Measurements from ENCODE around the gene RXFP2. TPM values are rescaled to one million over a fixed set of nuclear protein-coding genes. Genes with fewer than 3 reads are reported as not detected.
A peak's percentile ranks its signal among the peaks of the same experiment; 100 is the strongest.

The RXFP2 gene
- total RNA-seq, 1 experiment from 2014 or later: 0.12 TPM

- DNase-seq (ENCODE audit: extremely low read depth, low read depth): no peak
Observed at GRCh38 chr13:31765138-31765785, 25.9 kb downstream of the RXFP2 start.

- no peak for DNase-seq (ENCODE audit: extremely low read depth, low read depth)
Observed at GRCh38 chr13:31767175-31767900, 28.0 kb downstream of the RXFP2 start.

GRCh38 chr13:31768351-31768750 is 29.0 kb downstream of the RXFP2 start:
- DNase-seq (ENCODE audit: extremely low read depth, low read depth): no peak

- DNase-seq (ENCODE audit: extremely low read depth, low read depth): no peak
Observed at GRCh38 chr13:31769575-31769974, 30.2 kb downstream of the RXFP2 start.

DNA sequence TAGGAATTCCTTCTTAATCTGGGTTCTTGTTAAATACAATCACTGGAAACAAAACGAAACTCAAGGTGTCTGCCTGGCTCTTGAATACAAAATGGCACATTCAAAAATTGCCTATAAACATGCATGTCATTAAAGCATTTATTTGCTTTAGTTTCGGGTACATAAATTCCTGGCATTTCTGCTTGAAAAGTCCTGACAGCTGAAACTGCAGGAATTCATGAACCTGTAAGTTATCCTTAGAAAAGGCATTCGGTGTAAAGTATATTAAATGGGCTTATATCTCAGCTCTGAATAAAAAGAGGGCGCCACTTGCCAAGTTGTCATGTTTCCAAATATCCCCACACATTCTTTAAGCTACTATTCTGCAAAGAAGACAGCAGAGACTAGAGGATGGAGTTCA is 32.9 kb downstream of the RXFP2 start:
- DNase-seq (ENCODE audit: extremely low read depth, low read depth): no peak

GRCh38 chr13:31773538-31773937 is 34.2 kb downstream of the RXFP2 start:
- DNase-seq (ENCODE audit: extremely low read depth, low read depth): no peak

GRCh38 chr13:31774186-31774750 is 34.9 kb downstream of the RXFP2 start:
- no peak for DNase-seq (ENCODE audit: extremely low read depth, low read depth)

- DNase-seq (ENCODE audit: extremely low read depth, low read depth): no peak
Observed at GRCh38 chr13:31775148-31775547, 35.8 kb downstream of the RXFP2 start.

DNA sequence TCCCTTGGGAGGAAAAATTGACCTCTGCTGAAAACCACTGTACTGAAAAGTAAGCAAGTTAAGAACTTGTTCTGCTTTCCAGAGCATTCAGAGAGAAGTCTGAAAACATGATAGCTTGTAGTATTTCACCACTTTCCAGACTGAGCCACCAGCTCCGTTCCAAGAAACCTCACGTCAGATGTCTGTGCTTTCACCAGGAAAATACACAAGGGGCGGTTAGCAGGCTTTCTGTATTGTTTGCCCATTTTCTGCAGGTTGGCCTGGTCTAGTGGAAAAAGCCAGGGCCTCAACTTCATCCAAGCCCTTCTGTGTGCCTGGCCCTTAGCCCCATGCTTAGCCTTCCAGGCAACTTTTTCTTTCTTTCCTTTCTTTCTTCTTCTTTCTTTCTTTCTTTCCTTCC is 36.4 kb downstream of the RXFP2 start:
- DNase-seq (ENCODE audit: extremely low read depth, low read depth): no peak

DNA sequence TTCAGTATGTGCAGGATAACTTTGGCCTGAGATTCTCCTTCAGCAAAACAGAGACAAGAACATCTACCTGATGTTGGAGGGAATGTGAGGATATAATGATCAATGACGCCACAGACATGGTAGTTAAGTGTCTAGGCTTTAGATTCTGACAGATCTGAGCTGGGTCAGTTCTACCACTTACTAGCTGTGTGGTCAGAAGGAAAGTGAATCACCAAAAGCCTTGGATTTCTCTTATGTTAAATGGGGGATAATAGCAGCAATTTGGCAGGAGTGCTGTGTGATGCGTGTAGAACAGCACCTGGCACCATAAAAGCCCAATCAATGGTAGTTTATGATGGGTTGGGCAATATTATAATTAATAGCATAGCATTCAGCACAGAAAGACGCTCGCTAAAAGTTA is 41.7 kb downstream of the RXFP2 start:
- DNase-seq (ENCODE audit: extremely low read depth, low read depth): no peak

GRCh38 chr13:31786011-31786410 is 46.7 kb downstream of the RXFP2 start:
- DNase-seq (ENCODE audit: extremely low read depth, low read depth): no peak

DNA sequence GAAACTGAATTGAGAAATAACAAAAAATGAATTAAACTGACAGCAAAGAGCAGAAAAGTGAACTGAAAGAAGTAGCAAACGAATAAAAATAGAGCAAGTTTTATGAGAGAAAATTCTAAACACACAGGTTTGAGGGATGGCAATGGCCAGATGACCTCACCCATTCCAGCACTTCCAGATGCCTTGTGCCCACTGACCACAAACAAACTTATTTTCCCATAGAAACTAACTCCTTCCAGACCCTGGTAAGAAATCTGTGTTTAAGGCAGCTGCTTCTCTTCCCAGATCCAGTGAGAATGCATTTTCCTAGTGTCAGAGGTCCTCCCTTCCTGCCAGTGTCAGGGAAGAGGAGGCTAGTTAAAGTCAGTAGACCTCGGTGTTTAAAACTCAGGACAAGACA is 51.7 kb downstream of the RXFP2 start:
- no peak for DNase-seq (ENCODE audit: extremely low read depth, low read depth)

DNA sequence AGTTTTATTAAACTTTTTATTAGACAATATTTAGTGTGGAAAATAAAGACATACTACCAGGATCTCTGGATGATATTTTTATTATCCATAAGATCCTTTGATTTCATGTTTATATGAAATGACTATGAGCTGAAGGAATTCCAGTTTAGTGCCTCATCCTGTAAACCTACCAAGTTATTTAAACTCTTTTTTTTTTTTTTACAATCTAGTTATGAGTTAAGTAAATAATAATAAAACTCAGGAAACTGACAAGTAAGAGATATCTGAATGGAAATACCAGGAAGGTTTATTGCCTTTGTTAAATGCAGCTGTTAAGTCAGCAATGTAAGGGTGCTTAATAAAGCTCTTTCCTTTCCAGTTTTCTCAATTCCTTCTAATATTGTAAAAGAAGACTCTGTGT is 53.9 kb downstream of the RXFP2 start:
- DNase-seq (ENCODE audit: extremely low read depth, low read depth): no peak

- DNase-seq (ENCODE audit: extremely low read depth, low read depth): no peak
Observed at GRCh38 chr13:31794452-31794851, 55.1 kb downstream of the RXFP2 start.

- peak; percentile 19 for DNase-seq (ENCODE audit: extremely low read depth, low read depth)
Observed at GRCh38 chr13:31797154-31797775, 57.9 kb downstream of the RXFP2 start.

DNA sequence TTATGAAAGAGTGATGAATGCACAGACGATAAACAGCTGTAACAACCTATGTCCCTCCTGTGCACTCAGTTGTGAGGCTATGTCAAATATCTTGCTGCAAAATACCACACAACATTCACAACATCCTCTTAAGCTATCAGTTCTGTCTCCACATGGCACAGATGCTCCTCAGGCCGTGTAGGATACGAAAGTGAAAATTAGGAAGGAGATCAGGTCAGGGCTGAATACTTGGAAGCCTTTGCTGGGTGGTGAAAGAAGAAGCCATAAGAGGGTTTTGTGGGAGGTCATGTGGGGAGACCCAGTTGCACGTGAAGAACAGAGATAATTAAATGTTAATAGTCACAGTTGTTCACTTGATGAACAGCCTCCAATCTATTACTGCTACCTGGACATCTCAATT is 58.9 kb downstream of the RXFP2 start:
- no peak for DNase-seq (ENCODE audit: extremely low read depth, low read depth)

DNA sequence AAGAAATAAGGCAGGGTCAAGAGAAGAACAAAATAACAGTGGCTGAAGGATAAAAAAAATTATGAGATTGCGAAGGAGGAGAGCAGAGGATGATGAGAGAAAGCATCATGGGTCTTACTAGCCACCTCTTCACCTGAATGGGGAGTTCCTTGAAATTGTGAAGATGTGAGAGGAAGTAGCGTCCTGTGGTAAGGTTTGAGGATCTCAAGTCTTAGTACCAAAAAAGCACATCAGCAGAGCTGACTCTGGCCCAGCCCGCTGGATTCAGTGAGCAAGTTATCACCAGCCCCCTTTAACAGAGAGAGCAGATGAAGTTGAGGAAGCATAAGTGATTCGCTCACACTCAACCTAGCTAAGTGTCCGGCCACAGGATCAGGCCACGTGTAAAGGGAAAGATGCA is 61.8 kb downstream of the RXFP2 start:
- DNase-seq (ENCODE audit: extremely low read depth, low read depth): no peak

DNA sequence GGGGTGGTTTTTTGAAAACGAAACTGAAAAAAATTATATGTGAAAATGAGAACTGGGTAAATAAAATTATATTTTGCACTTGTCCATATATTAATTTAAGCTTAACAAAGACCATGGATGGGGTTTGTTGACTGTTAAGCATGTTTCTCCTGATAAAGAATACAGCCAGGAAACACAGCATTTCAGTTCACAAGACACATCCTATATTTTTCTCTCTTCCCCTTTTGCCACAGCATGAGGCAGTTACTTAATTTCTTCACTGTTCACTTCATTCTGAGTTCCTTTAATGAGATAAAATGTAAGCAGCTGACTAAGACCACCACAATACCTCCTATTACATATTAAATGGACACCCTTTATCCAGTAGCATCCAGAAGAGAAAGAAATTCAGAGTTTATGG is 64.0 kb downstream of the RXFP2 start:
- no peak for DNase-seq (ENCODE audit: extremely low read depth, low read depth)

- no peak for DNase-seq (ENCODE audit: extremely low read depth, low read depth)
Observed at GRCh38 chr13:31805841-31806240, 66.5 kb downstream of the RXFP2 start.

DNA sequence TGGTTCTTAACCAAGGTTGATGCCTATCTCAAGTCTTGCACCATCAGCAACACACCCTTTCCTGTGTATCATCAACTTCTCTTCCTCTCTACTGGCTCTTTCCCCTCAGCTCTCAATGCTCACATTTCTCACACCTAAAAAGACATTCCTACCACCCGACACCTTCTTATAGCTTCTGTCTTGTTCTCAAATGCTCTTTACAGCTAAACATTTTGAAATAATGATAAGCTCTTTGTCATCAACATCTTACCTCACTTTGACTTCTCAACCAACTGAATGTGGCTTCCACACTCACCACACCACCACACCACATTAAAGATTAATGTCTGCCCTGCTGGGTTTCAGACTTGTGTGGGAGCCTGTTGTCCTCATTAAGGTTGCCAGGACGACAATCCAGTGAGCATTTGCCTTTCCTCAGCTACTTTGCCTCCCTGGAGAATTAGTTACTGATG is 67.8 kb downstream of the RXFP2 start:
- no peak for DNase-seq (ENCODE audit: extremely low read depth, low read depth)

DNA sequence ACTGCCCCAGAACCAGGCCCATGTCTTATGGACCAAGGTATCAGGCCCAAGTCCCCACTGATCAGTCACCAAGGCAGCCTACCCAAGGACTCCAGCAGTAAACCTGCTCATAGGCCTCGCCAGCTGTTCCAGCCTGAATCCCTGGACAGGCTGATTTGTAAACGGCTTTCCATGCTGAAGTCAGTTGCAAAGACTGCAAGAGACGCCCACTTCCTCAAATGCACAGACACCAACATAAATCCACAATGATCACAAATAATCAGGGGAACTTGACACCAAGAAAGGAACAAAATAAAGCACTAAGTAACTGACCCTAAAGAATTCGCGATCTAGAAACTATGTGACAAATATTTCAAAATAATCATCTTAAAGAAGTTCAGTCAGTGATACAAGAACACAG is 75.2 kb downstream of the RXFP2 start:
- DNase-seq (ENCODE audit: extremely low read depth, low read depth): no peak

Measured in NCI-H460 (cell line).